HCT116 (cell line): Measurements from ENCODE around the gene GTPBP2. TPM values are rescaled to one million over a fixed set of nuclear protein-coding genes. Genes with fewer than 3 reads are reported as not detected.

Experiments used
- ATAC-seq: fragments of 200-7000 bp; cut with Tn5 transposase; 2 replicates; pipeline ENCODE4 v1.9.1; 2020; ENCODE audit warnings: mild to moderate bottlenecking, moderate library complexity
- BruUV-seq: library from RNA; stranded (reverse); fragments of 400-500 nt; replicated peaks from 2 replicates; lab custom pipeline; 2021; lab: Mats Ljungman, UMichigan
- CTCF ChIA-PET: fragments of 300-600 bp; sonication (Branson Sonifier 250); formaldehyde crosslinking; loops from one replicate; lab custom pipeline; 2021; ENCODE audit warnings: antibody characterized with exemption; lab: Charles Lee
- POLR2A ChIA-PET: fragments of 300-600, 350-600 bp; sonication (Branson Sonifier 250); formaldehyde crosslinking; loops from one replicate; lab custom pipeline; 2021; ENCODE audit warnings: antibody characterized with exemption; lab: Charles Lee
- RAD21 ChIA-PET, 2 experiments: fragments of 300-600 bp; sonication (Branson Sonifier 250); formaldehyde crosslinking; loops; one replicate each; lab custom pipeline; 2023; ENCODE audit warnings: low total read pairs in 2 of 2; ENCODE audit not compliant: uncharacterized antibody in 2 of 2, unreplicated experiment in 2 of 2, low non-redundant PET in 1 of 2; lab: Charles Lee
- DNase-seq: peaks from one replicate; pipeline ENCODE4 v3.0.0-alpha.2; 2010; ENCODE audit warnings: low read depth, low spot score
- H2AFZ ChIP-seq: fragments of 200-600 bp; shearing (Covaris generic), sonication (generic); 2 replicates; pipeline ENCODE4 v1.6.1; 2017; ENCODE audit warnings: low read depth, mixed run types, mixed read lengths, antibody characterized with exemption, low read length; ENCODE audit not compliant: poor library complexity, severe bottlenecking
- H3K27ac ChIP-seq: 2 replicates; pipeline ENCODE4 v1.5.1; 2012; ENCODE audit warnings: low read depth, low read length
- H3K27me3 ChIP-seq: fragments of 200-600 bp; sonication (generic); 2 replicates; pipeline ENCODE4 v1.6.1; 2016; ENCODE audit warnings: mixed run types, low read length, mixed read lengths; ENCODE audit not compliant: insufficient read depth
- H3K36me3 ChIP-seq, 2 experiments: fragments of 200-500 bp in 1 of 2; fragments of 200-600 bp in 1 of 2; sonication (Bioruptor generic) in 1 of 2; sonication (generic) in 1 of 2; 2 replicates each; pipeline versions ENCODE4 v1.5.1 to v1.6.1; 2014 to 2016; ENCODE audit warnings: low read length in 2 of 2, inconsistent platforms in 1 of 2, mixed read lengths in 1 of 2, mixed run types in 1 of 2; ENCODE audit not compliant: insufficient read depth in 2 of 2, control insufficient read depth in 1 of 2
- H3K4me1 ChIP-seq, 2 experiments: fragments of 200-600 bp in 1 of 2; sonication (generic) in 1 of 2; 2 replicates each; pipeline versions ENCODE4 v1.5.1 to v1.6.1; 2012 to 2017; ENCODE audit warnings: low read length in 2 of 2, inconsistent platforms in 1 of 2, mild to moderate bottlenecking in 1 of 2, mixed read lengths in 1 of 2, mixed run types in 1 of 2, moderate library complexity in 1 of 2; ENCODE audit not compliant: insufficient read depth in 2 of 2, control insufficient read depth in 1 of 2
- H3K4me2 ChIP-seq: fragments of 200-600 bp; sonication (generic); 2 replicates; pipeline ENCODE4 v1.6.1; 2017; ENCODE audit warnings: mixed run types, low read length, mixed read lengths
- H3K4me3 ChIP-seq, 2 experiments: fragments of 200-600 bp in 1 of 2; sonication (generic) in 1 of 2; replicated peaks in 1 of 2; 2 replicates each; pipeline ENCODE4 v1.5.1; 2011 to 2016; ENCODE audit warnings: low read length in 2 of 2, control low read depth in 1 of 2, low read depth in 1 of 2, mild to moderate bottlenecking in 1 of 2, mixed read lengths in 1 of 2, mixed run types in 1 of 2
- H3K79me2 ChIP-seq: fragments of 200-600 bp; sonication (generic); 2 replicates; pipeline ENCODE4 v1.6.1; 2017; ENCODE audit warnings: mild to moderate bottlenecking, mixed run types, low read length, moderate library complexity, mixed read lengths; ENCODE audit not compliant: insufficient read depth
- H3K9ac ChIP-seq: fragments of 200-600 bp; sonication (generic); 2 replicates; pipeline ENCODE4 v1.6.1; 2016; ENCODE audit warnings: low read length, mixed read lengths
- H3K9me2 ChIP-seq: fragments of 200-600 bp; sonication (generic), shearing (Covaris generic); 2 replicates; pipeline ENCODE4 v1.6.1; 2017; ENCODE audit warnings: mixed run types, mild to moderate bottlenecking, moderate library complexity; ENCODE audit not compliant: insufficient read depth
- H3K9me3 ChIP-seq, 2 experiments: fragments of 200-500 bp in 1 of 2; fragments of 200-600 bp in 1 of 2; sonication (Bioruptor generic) in 1 of 2; sonication (generic) in 1 of 2; 2 replicates each; pipeline ENCODE4 v1.6.1; 2014 to 2017; ENCODE audit warnings: low read length in 2 of 2, mixed read lengths in 2 of 2, inconsistent platforms in 1 of 2, low read depth in 1 of 2, mild to moderate bottlenecking in 1 of 2, mixed run types in 1 of 2, moderate library complexity in 1 of 2; ENCODE audit not compliant: control insufficient read depth in 1 of 2, insufficient read depth in 1 of 2
- H4K20me1 ChIP-seq: fragments of 200-600 bp; sonication (generic), shearing (Covaris generic); 2 replicates; pipeline ENCODE4 v1.6.1; 2017; ENCODE audit warnings: mixed run types, mild to moderate bottlenecking, moderate library complexity; ENCODE audit not compliant: insufficient read depth
- POLR2A ChIP-seq: IDR thresholded peaks from 2 replicates; pipeline ENCODE4 v1.7.0; 2011; ENCODE audit warnings: borderline replicate concordance; ENCODE audit not compliant: insufficient read depth, insufficient read length; ENCODE audit errors: extremely low read depth
- POLR2AphosphoS5 ChIP-seq: IDR thresholded peaks from 2 replicates; pipeline ENCODE4 v1.6.1; 2011; ENCODE audit warnings: mild to moderate bottlenecking, low read depth, low read length, moderate library complexity
- RAD21 ChIP-seq: IDR thresholded peaks from 2 replicates; pipeline ENCODE4 v1.6.1; 2012; ENCODE audit warnings: low read depth, mild to moderate bottlenecking
- SP1 ChIP-seq: IDR thresholded peaks from 2 replicates; pipeline ENCODE4 v1.6.1; 2012; ENCODE audit warnings: low read depth
- TCF7L2 ChIP-seq: IDR thresholded peaks from 2 replicates; pipeline ENCODE4 v1.7.0; 2011; ENCODE audit warnings: borderline replicate concordance, inconsistent platforms; ENCODE audit not compliant: insufficient read depth, insufficient read length; ENCODE audit errors: extremely low read depth
- intact Hi-C: fragments of 100-400 bp; cut with micrococcal nuclease; formaldehyde crosslinking; loops from 2 replicates; pipeline ENCODE4 v1.10.0; 2022
- total RNA-seq: library from RNA; stranded (reverse); gene quantifications from one replicate; pipeline ENCODE4 v1.2.1, GENCODE V29; 2021; ENCODE audit not compliant: unreplicated experiment

The GTPBP2 gene
- total RNA-seq, 1 experiment from 2014 or later, result 98.0 TPM

DNA sequence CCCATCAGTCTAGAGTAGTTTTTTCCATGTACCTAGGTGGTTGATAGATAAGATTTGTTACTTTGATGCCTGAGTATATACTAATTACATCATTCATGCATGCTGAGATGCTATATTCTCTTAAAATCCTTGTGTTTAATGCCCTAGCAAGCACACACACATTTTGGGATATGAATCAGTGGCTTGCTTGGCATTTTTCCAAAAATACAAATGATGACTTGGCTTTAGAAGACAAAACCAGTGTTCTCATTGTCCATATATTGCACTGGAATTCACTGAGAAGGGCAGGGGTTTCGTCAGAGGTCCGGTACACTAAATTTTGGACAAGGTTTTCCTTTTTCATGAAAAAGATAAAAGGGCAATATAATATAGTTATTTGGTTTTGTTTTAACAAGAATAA is 24.9 kb downstream of the GTPBP2 start:
- H3K4me2 ChIP-seq, result no peak overlapping the region
- H4K20me1 ChIP-seq, result no peaks in the 10 kb centered on the region
- no TSS peak for BruUV-seq
- POLR2A ChIA-PET, result no interaction called here
- RAD21 ChIA-PET, result no interaction called here
- H3K27ac ChIP-seq, result no peak overlapping the region
- peaks cover 0 to 5% of the 10 kb centered on the region in 2 experiments; a peak in 1 of 4 replicates for H3K4me1 ChIP-seq
- peaks cover 12 to 21% of the 10 kb centered on the region in 2 experiments for H3K36me3 ChIP-seq
- no peak overlapping the region for H3K4me3 ChIP-seq
- no peaks in the 10 kb centered on the region for H3K27me3 ChIP-seq
- no peak overlapping the region for H2AFZ ChIP-seq
- no peak for TF ChIP-seq POLR2A
- no peak for TF ChIP-seq TCF7L2
- TF ChIP-seq, all 23 proteins: peak for 0
- CTCF ChIA-PET, result interaction anchor here (1.7 kb wide), 1 partner anchor 475 kb away, joined by 4 read pairs; no protein-coding TSS in a partner anchor
- H3K79me2 ChIP-seq, result no peaks in the 10 kb centered on the region
- intact Hi-C loops, result no loop called here
- DNase-seq, result no peak
- no peaks in the 10 kb centered on the region for H3K9me3 ChIP-seq
- no peak for ATAC-seq
- H3K9me2 ChIP-seq, result no peaks in the 10 kb centered on the region
- H3K9ac ChIP-seq, result no peak overlapping the region

DNA sequence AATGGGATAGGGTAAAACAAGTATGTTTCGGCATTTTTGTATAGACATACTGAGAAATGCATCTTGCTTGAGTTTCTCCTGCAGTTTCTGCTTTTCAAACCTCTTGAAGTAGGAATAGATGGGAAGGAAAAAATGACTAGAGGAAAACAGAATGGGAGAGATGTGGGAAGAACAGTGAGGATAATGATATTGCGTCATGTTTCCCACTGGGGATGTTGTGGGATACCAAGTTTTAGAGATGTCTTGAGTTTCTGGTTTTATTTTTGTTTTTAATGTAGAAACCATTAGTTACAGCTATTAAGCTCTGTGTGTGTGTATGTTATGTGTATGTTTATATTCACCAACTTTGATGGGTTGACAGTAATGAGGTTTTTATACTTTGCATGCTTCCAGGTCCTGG is 28.5 kb downstream of the GTPBP2 start:
- intact Hi-C loops, result no loop called here
- H3K36me3 ChIP-seq, result peaks cover 18 to 25% of the 10 kb centered on the region in 2 experiments
- no peaks in the 10 kb centered on the region for H3K9me3 ChIP-seq
- ChIA-PET RAD21 (no interaction called here), POLR2A (no interaction called here), CTCF (interaction anchor here (0.6 kb wide), 1 partner anchor 68 kb away, joined by 3 read pairs; no protein-coding TSS in a partner anchor)
- no peak overlapping the region for H3K4me3 ChIP-seq
- ATAC-seq (no peak), DNase-seq (no peak)
- BruUV-seq, result no TSS peak
- H4K20me1 ChIP-seq, result no peaks in the 10 kb centered on the region
- no peaks in the 10 kb centered on the region for H3K27me3 ChIP-seq
- H2AFZ ChIP-seq, result no peak overlapping the region
- H3K4me2 ChIP-seq, result no peak overlapping the region
- no peak overlapping the region for H3K9ac ChIP-seq
- no peaks in the 10 kb centered on the region for H3K79me2 ChIP-seq
- H3K27ac ChIP-seq, result no peak overlapping the region
- TF ChIP-seq POLR2AphosphoS5 (no peak), RAD21 (no peak), SP1 (no peak)
- no peaks in the 10 kb centered on the region for H3K4me1 ChIP-seq
- H3K9me2 ChIP-seq, result no peaks in the 10 kb centered on the region
